Karpas-422 (cell line): ENCODE results near the gene INVS. TPM values are rescaled to one million over a fixed set of nuclear protein-coding genes. Genes with fewer than 3 reads are reported as not detected.

ENCODE experiments used
- DNase-seq: peaks from one replicate; pipeline ENCODE4 v3.0.0-alpha.2; 2015
- H2AFZ ChIP-seq: fragments of 200-600 bp; sonication (generic); 2 replicates; pipeline ENCODE4 v1.6.1; 2014; ENCODE audit warnings: antibody characterized with exemption, low read length, mixed read lengths
- H3K27ac ChIP-seq: fragments of 200-600 bp; sonication (generic); 2 replicates; pipeline ENCODE4 v1.5.1; 2014; ENCODE audit warnings: mild to moderate bottlenecking, low read length, moderate library complexity
- H3K27me3 ChIP-seq: fragments of 200-600 bp; sonication (generic); 2 replicates; pipeline ENCODE4 v1.6.1; 2014; ENCODE audit warnings: low read length, mixed read lengths
- H3K36me3 ChIP-seq: fragments of 200-600 bp; sonication (generic); 2 replicates; pipeline ENCODE4 v1.6.1; 2014; ENCODE audit warnings: low read length, mixed read lengths; ENCODE audit not compliant: insufficient read depth
- H3K4me1 ChIP-seq: fragments of 200-600 bp; sonication (generic); 2 replicates; pipeline ENCODE4 v1.6.1; 2014; ENCODE audit warnings: mild to moderate bottlenecking, low read length, mixed read lengths
- H3K4me2 ChIP-seq: fragments of 200-600 bp; sonication (generic); 2 replicates; pipeline ENCODE4 v1.6.1; 2014; ENCODE audit warnings: low read length, low read depth, mild to moderate bottlenecking; ENCODE audit not compliant: poor library complexity, severe bottlenecking
- H3K4me3 ChIP-seq: fragments of 200-600 bp; sonication (generic); 2 replicates; pipeline ENCODE4 v1.5.1; 2014; ENCODE audit warnings: mild to moderate bottlenecking, antibody characterized with exemption, low read length, mixed read lengths
- H3K79me2 ChIP-seq: fragments of 200-600 bp; sonication (generic); 2 replicates; pipeline ENCODE4 v1.6.1; 2014; ENCODE audit warnings: mild to moderate bottlenecking, low read length, mixed read lengths
- H3K9ac ChIP-seq: fragments of 200-600 bp; sonication (generic); 2 replicates; pipeline ENCODE4 v1.6.0; 2014; ENCODE audit warnings: low read length
- H3K9me2 ChIP-seq: fragments of 200-600 bp; sonication (generic), shearing (Covaris generic); replicated peaks from 2 replicates; pipeline ENCODE4 v1.6.0; 2014; ENCODE audit warnings: mild to moderate bottlenecking, low read length, moderate library complexity; ENCODE audit not compliant: insufficient read depth
- H3K9me3 ChIP-seq: fragments of 300-700, 200-600 bp; sonication (generic); 2 replicates; pipeline ENCODE4 v1.6.1; 2014; ENCODE audit warnings: low read length, mixed read lengths
- H4K20me1 ChIP-seq: fragments of 200-600 bp; sonication (generic); 2 replicates; pipeline ENCODE4 v1.6.1; 2014; ENCODE audit warnings: mild to moderate bottlenecking, antibody characterized with exemption, low read length, low read depth; ENCODE audit not compliant: insufficient read depth
- total RNA-seq: library from RNA; depleted of rRNA; stranded (reverse); fragments of >200 nt; shearing (Covaris generic); gene quantifications from 2 replicates; pipeline ENCODE4 v1.2.3, GENCODE V29; 2014; ENCODE audit warnings: low replicate concordance

INVS gene
- total RNA-seq, 1 experiment from 2014 or later: 33.8 TPM

GRCh38 chr9:100117316-100117715, 18.3 kb downstream of the INVS start:
- no peaks in the 10 kb centered on the region for H4K20me1 ChIP-seq
- H3K27ac ChIP-seq: no peak overlapping the region
- DNase-seq: no peak
- H2AFZ ChIP-seq: no peak overlapping the region
- no peak overlapping the region for H3K4me2 ChIP-seq
- H3K4me3 ChIP-seq: no peak overlapping the region
- H3K9ac ChIP-seq: no peak overlapping the region
- no peaks in the 10 kb centered on the region for H3K4me1 ChIP-seq
- no peaks in the 10 kb centered on the region for H3K9me3 ChIP-seq
- peaks cover 53% of the 10 kb centered on the region for H3K79me2 ChIP-seq
- no peaks in the 10 kb centered on the region for H3K9me2 ChIP-seq
- no peaks in the 10 kb centered on the region for H3K27me3 ChIP-seq
- peaks cover 36% of the 10 kb centered on the region for H3K36me3 ChIP-seq

- Histone ChIP-seq H3K4me3 (no peak overlapping the region), H3K9ac (no peak overlapping the region), H3K4me1 (no peaks in the 10 kb centered on the region), H4K20me1 (no peaks in the 10 kb centered on the region), H3K27ac (no peak overlapping the region), H3K27me3 (no peaks in the 10 kb centered on the region), H3K9me2 (no peaks in the 10 kb centered on the region), H3K79me2 (peaks cover 53% of the 10 kb centered on the region), H3K36me3 (peaks cover 18% of the 10 kb centered on the region), H3K4me2 (no peak overlapping the region), H3K9me3 (no peaks in the 10 kb centered on the region), H2AFZ (no peak overlapping the region)
- no peak for DNase-seq
Measured at GRCh38 chr9:100120286-100120685, 21.2 kb downstream of the INVS start.

- H3K9ac ChIP-seq: no peak overlapping the region
- peaks cover 62% of the 10 kb centered on the region for H3K79me2 ChIP-seq
- H3K4me2 ChIP-seq: no peak overlapping the region
- DNase-seq: no peak
- H2AFZ ChIP-seq: no peak overlapping the region
- H3K36me3 ChIP-seq: peaks cover 21% of the 10 kb centered on the region
- H4K20me1 ChIP-seq: no peaks in the 10 kb centered on the region
- no peaks in the 10 kb centered on the region; the same call in 1 of the 2 replicates for H3K4me1 ChIP-seq
- H3K27ac ChIP-seq: no peak overlapping the region
- no peaks in the 10 kb centered on the region for H3K9me3 ChIP-seq
- no peaks in the 10 kb centered on the region for H3K9me2 ChIP-seq
- H3K4me3 ChIP-seq: no peak overlapping the region
- H3K27me3 ChIP-seq: no peaks in the 10 kb centered on the region
Measured at GRCh38 chr9:100125236-100125635, 26.2 kb downstream of the INVS start.

- Histone ChIP-seq H3K27me3 (no peaks in the 10 kb centered on the region), H2AFZ (no peak overlapping the region), H3K9me3 (no peaks in the 10 kb centered on the region)
Measured at GRCh38 chr9:100125910-100126309, 26.9 kb downstream of the INVS start.

GRCh38 chr9:100126423-100126822, 27.4 kb downstream of the INVS start:
- Histone ChIP-seq H3K9ac (no peak overlapping the region), H3K4me3 (no peak overlapping the region), H3K79me2 (peaks cover 61% of the 10 kb centered on the region), H3K4me2 (no peak overlapping the region), H4K20me1 (no peaks in the 10 kb centered on the region), H3K9me3 (no peaks in the 10 kb centered on the region), H3K27ac (no peak overlapping the region), H3K9me2 (no peaks in the 10 kb centered on the region), H3K27me3 (no peaks in the 10 kb centered on the region), H2AFZ (no peak overlapping the region), H3K4me1 (peaks cover 10% of the 10 kb centered on the region), H3K36me3 (peaks cover 15% of the 10 kb centered on the region)
- no peak for DNase-seq

More at GRCh38 chr9:100125910-100126309, 26.9 kb downstream of the INVS start:
- Histone ChIP-seq H3K79me2 (peaks cover 62% of the 10 kb centered on the region), H3K4me3 (no peak overlapping the region), H3K4me1 (peaks cover 5% of the 10 kb centered on the region), H3K27ac (no peak overlapping the region), H3K36me3 (peaks cover 19% of the 10 kb centered on the region), H4K20me1 (no peaks in the 10 kb centered on the region), H3K9ac (no peak overlapping the region), H3K9me2 (no peaks in the 10 kb centered on the region), H3K4me2 (no peak overlapping the region)
- no peak for DNase-seq

GRCh38 chr9:100129772-100130171, 30.7 kb downstream of the INVS start:
- H3K4me1 ChIP-seq: peaks cover 11% of the 10 kb centered on the region
- H3K27ac ChIP-seq: no peak overlapping the region
- H3K36me3 ChIP-seq: peaks cover 11% of the 10 kb centered on the region; the same call in 1 of the 2 replicates
- H3K9me2 ChIP-seq: no peaks in the 10 kb centered on the region
- no peaks in the 10 kb centered on the region for H4K20me1 ChIP-seq
- peaks cover 35% of the 10 kb centered on the region for H3K79me2 ChIP-seq
- no peaks in the 10 kb centered on the region for H3K9me3 ChIP-seq
- H3K4me3 ChIP-seq: no peak overlapping the region
- no peak overlapping the region for H3K9ac ChIP-seq
- H3K27me3 ChIP-seq: no peaks in the 10 kb centered on the region
- H3K4me2 ChIP-seq: no peak overlapping the region
- H2AFZ ChIP-seq: no peak overlapping the region
- DNase-seq: no peak

GRCh38 chr9:100131216-100131615, 32.2 kb downstream of the INVS start:
- H3K9ac ChIP-seq: no peak overlapping the region
- H4K20me1 ChIP-seq: no peaks in the 10 kb centered on the region
- H3K4me3 ChIP-seq: no peak overlapping the region
- no peaks in the 10 kb centered on the region for H3K27me3 ChIP-seq
- peaks cover 11% of the 10 kb centered on the region for H3K4me1 ChIP-seq
- H3K79me2 ChIP-seq: peaks cover 25% of the 10 kb centered on the region
- H3K36me3 ChIP-seq: peaks cover 11% of the 10 kb centered on the region; the same call in 1 of the 2 replicates
- H3K9me2 ChIP-seq: 0 out of 2 replicates have a peak, but pooled peaks cover 4% of the 10 kb centered on the region
- no peak for DNase-seq
- H2AFZ ChIP-seq: no peak overlapping the region
- H3K27ac ChIP-seq: no peak overlapping the region
- no peak overlapping the region for H3K4me2 ChIP-seq
- no peaks in the 10 kb centered on the region for H3K9me3 ChIP-seq

- Histone ChIP-seq H2AFZ (no peak overlapping the region), H3K4me1 (peaks cover 11% of the 10 kb centered on the region), H3K9me3 (no peaks in the 10 kb centered on the region), H3K9me2 (0 out of 2 replicates have a peak, but pooled peaks cover 4% of the 10 kb centered on the region), H3K79me2 (peaks cover 20% of the 10 kb centered on the region), H3K27me3 (no peaks in the 10 kb centered on the region), H3K36me3 (0 out of 2 replicates have a peak, but pooled peaks cover 7% of the 10 kb centered on the region), H4K20me1 (no peaks in the 10 kb centered on the region), H3K27ac (no peak overlapping the region), H3K4me3 (no peak overlapping the region), H3K4me2 (no peak overlapping the region), H3K9ac (no peak overlapping the region)
- no peak for DNase-seq
Measured at GRCh38 chr9:100131875-100132430, 32.9 kb downstream of the INVS start.
